ENCODE data around the gene LDLRAP1. TPM values are rescaled to one million over a fixed set of nuclear protein-coding genes. Genes with fewer than 3 reads are reported as not detected.

The LDLRAP1 gene
- polyA plus RNA-seq, 1 experiment: 12.4 TPM

- ChIA-PET POLR2A (interaction anchor here (0.8 to 1.1 kb wide), 2 partner anchors 42 to 49 kb away, joined by 3 to 4 read pairs; no protein-coding TSS in a partner anchor), CTCF (interaction anchor here (0.9 to 1.2 kb wide), 2 partner anchors 17 to 23 kb away, joined by 3 to 4 read pairs; no protein-coding TSS in a partner anchor)
- H3K27ac ChIP-seq (ENCODE audit: low read depth, low read length): no peak overlapping the region
- H3K27me3 ChIP-seq (ENCODE audit: control insufficient read depth, insufficient read depth, low read length): no peaks in the 10 kb centered on the region
- no peak for TF ChIP-seq CTCF (IDR thresholded peaks at IDR 0.05; ENCODE audit: low read depth, low read length)
- H3K9me3 ChIP-seq (ENCODE audit: control insufficient read depth, insufficient read depth, low read length): no peaks in the 10 kb centered on the region
- no peak overlapping the region for H3K4me3 ChIP-seq (ENCODE audit: low read depth, low read length)
- DNase-seq (ENCODE audit: low read depth, low spot score): no peak
Observed at GRCh38 chr1:25549273-25550154, 6.1 kb downstream of the LDLRAP1 start.

GRCh38 chr1:25550155-25550506 lies 6.7 kb downstream of the LDLRAP1 start:
- H3K4me3 ChIP-seq (ENCODE audit: low read depth, low read length): no peak overlapping the region
- H3K27me3 ChIP-seq (ENCODE audit: control insufficient read depth, insufficient read depth, low read length): no peaks in the 10 kb centered on the region
- TF ChIP-seq CTCF (IDR thresholded peaks at IDR 0.05; ENCODE audit: low read depth, low read length): no peak
- DNase-seq (ENCODE audit: low read depth, low spot score): no peak
- ChIA-PET POLR2A (interaction anchor here (0.8 kb wide), 1 partner anchor 49 kb away, joined by 4 read pairs; no protein-coding TSS in a partner anchor), CTCF (interaction anchor here (0.9 to 1.2 kb wide), 2 partner anchors 16 to 22 kb away, joined by 3 to 4 read pairs; no protein-coding TSS in a partner anchor)
- H3K27ac ChIP-seq (ENCODE audit: low read depth, low read length): no peak overlapping the region
- no peaks in the 10 kb centered on the region for H3K9me3 ChIP-seq (ENCODE audit: control insufficient read depth, insufficient read depth, low read length)

- POLR2A ChIA-PET: interaction anchor here (0.8 kb wide), 1 partner anchor 50 kb away, joined by 4 read pairs; no protein-coding TSS in a partner anchor
- CTCF ChIA-PET: interaction anchor here (0.9 to 1.2 kb wide), 3 partner anchors 16 to 22 kb away, joined by 3 to 4 read pairs (median 3); no protein-coding TSS in a partner anchor
- no peaks in the 10 kb centered on the region for H3K9me3 ChIP-seq (ENCODE audit: control insufficient read depth, insufficient read depth, low read length)
- H3K27ac ChIP-seq (ENCODE audit: low read depth, low read length): no peak overlapping the region
- no peak for DNase-seq (ENCODE audit: low read depth, low spot score)
- no peak for TF ChIP-seq CTCF (IDR thresholded peaks at IDR 0.05; ENCODE audit: low read depth, low read length)
- no peak overlapping the region for H3K4me3 ChIP-seq (ENCODE audit: low read depth, low read length)
- no peaks in the 10 kb centered on the region for H3K27me3 ChIP-seq (ENCODE audit: control insufficient read depth, insufficient read depth, low read length)
Observed at GRCh38 chr1:25550683-25551310, 7.4 kb downstream of the LDLRAP1 start.

- H3K27me3 ChIP-seq (ENCODE audit: control insufficient read depth, insufficient read depth, low read length): no peaks in the 10 kb centered on the region
- TF ChIP-seq CTCF (IDR thresholded peaks at IDR 0.05; ENCODE audit: low read depth, low read length): no peak
- no peak overlapping the region for H3K4me3 ChIP-seq (ENCODE audit: low read depth, low read length)
- no peaks in the 10 kb centered on the region for H3K9me3 ChIP-seq (ENCODE audit: control insufficient read depth, insufficient read depth, low read length)
- no peak overlapping the region for H3K27ac ChIP-seq (ENCODE audit: low read depth, low read length)
- POLR2A ChIA-PET: interaction anchor here (1.0 kb wide), 1 partner anchor 12 kb away, joined by 3 read pairs; no protein-coding TSS in a partner anchor
- DNase-seq (ENCODE audit: low read depth, low spot score): no peak
- CTCF ChIA-PET: no interaction called here
Observed at GRCh38 chr1:25553749-25554429, 10.5 kb downstream of the LDLRAP1 start.

Data from AG04450 (cell line).